ENCODE data around the gene GRID1.

GRID1 gene

DNA sequence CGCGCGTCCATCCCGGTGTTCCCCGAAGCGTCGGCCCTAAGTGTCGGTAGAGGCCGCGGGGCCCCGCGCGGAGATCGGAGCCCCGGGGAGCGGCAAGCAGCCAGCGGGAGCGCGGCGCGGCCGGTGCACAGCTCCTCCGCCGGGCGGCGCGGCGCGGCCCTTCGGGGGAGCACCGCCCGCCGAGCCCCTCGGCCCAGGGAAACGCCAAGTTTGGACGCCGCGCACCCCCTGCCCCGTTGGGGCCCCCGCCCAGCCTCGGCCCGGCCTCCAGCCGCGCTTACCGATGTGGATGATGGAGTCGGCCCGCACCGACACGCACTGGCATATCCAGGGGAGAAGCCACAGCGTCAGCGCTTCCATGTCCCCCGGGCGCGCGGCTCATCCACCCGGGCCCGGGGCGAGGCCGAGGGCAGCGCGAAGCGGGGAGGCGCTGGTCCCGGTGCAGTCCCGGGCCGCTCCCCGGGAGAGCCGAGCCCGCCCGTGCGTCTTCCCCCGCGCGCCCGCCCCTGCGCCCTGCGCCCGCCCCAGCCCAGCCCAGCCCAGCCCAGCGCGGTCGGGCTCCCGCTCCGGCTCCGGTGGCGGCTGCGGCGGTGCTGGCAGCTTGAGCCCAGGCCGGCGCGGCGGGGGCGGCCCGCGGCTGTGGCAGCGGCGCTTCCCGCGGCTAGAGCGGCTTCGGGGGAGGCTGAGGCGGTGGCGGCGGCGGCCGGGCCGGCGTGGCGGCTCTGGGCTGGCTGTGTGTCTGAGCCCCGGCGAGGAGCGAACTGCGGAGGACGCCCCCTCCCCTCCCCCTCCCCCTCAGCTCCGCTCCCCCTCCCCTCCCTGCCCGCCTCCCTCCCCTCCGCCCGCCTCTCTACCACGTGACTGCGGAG is at the start of gene GRID1:
Gene GRID1 (minus strand): TSS at position 763 of the 869 bp plus-strand sequence.
- no peak for DNase-seq (ENCODE audit: low read depth in 2 of 2)

DNA sequence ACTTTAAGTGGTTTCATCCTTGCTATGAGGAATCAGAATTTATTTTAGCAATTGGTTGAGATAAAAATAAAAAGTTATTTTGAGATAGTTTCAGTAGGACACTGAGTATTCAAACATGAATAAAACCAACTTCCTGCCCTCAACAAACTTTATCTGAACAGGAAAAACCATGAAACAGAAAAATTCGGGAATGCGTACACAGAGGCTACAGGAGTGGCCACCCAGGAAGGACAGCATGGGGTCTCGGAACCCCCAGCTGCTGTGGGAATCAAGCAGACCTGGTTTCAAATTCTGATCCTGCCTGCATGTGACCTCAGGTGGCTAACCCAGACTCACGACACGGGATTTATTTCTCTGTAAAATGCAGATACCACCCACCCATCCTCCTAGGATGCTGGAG is 49.0 kb upstream of the GRID1 start:
- no peak for DNase-seq (ENCODE audit: low read depth in 2 of 2)

DNA sequence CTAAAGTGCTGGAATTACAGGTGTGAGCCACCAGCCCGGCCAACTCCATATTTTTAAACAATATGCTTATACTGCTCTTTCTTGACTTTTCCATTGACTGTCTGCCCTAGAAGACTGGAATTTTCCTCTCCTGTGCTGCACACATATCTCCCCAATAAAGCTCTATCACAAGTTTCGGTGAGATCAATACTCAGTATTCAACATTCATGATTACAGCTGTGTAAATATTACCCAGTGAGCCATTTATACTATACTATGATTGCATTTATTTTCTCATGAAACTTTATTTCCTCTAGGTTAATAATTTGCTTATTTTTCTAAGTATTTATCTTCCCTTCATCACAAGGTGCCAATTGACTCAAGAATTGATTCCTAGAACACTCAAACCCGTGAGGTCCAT is 48.5 kb upstream of the GRID1 start:
- DNase-seq (ENCODE audit: low read depth in 2 of 2) = no peak

DNA sequence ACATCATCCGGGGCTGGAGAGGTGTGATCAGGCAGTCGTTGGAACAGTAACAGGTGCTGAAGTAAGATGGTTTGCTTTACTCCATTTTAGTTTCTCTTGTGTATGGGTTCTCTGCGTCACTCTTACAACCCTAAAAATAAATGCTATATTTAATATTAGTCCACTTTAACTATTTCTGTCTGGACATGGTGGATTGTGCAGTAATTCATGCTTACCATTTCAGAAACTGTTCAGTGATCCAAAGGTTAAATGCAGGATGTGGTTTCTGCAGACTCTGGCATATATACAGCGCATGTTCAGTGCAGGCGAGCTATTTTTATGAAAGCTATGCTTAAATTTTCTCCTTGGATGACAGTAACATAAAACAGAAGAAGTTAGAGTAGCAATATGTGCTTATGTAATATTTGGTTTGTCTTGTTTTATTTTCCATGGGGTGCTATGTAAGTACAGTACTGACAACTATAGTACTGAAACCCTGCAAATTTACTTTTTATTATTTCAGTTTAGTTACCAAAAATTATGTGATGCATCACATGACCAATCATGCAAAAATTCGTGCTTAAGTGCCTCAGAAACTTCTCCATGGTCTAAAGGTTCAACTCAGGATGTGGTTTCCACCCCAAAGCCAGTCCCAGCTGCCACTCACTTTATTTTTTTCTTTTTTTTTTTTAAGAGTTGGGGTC is 46.6 kb upstream of the GRID1 start:
- DNase-seq (ENCODE audit: low read depth in 2 of 2) = no peak

DNA sequence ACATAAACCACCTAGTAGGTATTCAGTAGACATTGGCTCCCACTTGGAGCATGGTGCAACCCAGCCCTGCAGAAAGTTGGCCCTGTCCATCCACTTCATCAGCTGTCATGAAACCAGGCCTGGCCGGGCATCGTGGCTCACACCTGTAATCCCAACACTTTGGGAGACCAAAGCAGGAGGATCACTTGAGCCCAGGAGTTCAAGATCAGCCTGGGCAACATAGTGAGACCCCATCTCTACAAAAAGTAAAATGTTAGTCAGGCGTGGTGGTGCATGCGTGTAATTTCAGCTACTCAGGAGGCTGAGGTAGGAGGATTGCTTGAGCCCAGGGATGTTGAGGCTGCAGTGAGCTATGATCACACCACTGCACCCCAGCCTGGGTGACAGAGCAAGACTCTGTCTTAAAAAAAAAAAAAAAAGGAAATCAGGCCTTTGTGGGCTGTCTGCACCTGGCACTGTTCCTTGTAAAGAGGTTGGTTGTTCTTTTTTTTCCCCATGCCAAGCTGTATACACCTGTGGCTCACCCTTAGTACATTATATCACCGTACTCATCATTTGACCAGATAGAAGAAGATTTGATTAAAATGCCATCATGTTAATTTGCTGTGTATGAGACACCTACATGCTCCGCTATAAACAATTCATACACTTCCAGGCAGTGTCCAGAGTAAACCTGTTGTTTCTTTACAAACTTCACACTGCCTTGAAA is 45.4 kb upstream of the GRID1 start:
- no peak for DNase-seq (ENCODE audit: low read depth in 2 of 2)

DNA sequence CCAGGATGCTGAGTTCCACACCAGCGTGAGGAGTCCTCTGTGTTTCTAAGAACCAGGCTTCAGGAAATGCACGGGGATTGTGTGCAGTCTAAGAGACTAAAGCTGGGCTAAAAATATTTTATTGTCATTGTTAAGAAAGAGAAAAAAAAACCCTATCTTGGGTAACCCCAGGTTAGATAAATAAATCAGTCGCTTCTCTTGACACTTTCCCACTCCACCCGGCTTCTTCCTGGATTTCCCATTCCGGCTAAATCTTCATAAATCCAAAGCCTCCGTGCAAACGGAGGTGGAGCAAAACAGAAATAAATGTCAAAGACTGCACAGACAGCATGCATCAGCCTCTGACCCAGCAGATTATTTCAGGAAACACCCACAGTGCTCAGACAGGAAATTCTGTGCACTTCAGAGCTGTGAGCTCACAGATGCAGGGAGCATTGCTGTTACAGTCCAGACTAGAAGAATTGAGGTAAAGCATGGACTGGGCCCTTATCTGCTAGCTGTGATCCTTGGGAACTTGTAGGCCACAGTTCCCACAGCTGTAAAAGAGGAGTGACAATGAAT is 44.8 kb upstream of the GRID1 start:
- no peak for DNase-seq (ENCODE audit: low read depth in 2 of 2)

DNA sequence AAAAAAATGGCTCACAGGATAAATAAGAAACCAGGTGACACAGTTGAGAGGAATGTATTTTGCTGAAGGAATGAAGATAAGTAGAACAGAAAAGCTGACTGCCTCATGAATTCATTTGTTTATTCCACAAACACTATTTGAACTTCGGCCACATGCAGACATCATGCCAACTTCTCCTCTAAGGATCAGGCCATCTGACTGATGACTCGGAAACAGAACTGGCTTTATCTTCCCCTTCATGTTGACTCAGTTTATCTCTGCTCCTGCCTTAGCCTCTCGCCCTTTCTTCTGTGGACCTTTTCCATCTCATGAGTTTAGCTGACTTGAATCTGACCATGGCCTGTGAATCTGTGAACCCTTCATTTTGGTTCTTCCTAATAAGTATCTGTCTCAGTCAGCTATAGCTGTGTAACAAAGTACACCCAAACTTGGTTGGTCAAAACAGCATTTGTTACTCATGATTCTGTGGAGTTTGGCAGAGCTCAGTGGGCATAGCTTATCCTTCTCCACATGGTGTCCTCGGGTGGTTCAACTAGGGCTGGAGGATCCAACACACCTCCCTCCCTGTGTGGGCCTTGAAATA is 44.0 kb upstream of the GRID1 start:
- DNase-seq (ENCODE audit: low read depth in 2 of 2) = no peak

DNA sequence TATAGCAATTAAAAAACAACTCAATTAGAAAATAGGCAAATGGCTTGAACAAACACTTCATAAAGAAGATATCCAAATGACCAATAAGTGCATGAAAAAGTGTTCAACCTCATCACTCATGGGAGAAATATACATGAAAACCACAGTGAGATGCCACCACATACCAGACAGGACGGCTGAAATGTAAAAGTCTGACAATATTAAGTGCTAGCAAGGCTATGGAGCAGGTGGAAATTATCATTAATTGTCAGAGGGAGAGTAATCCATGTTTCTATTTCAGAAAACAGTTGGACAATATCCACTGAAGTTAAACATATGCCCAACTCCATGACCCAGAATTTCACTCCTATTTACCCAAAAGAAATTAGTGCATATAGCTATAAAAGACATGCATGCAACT is 42.6 kb upstream of the GRID1 start:
- DNase-seq (ENCODE audit: low read depth in 2 of 2) = no peak

DNA sequence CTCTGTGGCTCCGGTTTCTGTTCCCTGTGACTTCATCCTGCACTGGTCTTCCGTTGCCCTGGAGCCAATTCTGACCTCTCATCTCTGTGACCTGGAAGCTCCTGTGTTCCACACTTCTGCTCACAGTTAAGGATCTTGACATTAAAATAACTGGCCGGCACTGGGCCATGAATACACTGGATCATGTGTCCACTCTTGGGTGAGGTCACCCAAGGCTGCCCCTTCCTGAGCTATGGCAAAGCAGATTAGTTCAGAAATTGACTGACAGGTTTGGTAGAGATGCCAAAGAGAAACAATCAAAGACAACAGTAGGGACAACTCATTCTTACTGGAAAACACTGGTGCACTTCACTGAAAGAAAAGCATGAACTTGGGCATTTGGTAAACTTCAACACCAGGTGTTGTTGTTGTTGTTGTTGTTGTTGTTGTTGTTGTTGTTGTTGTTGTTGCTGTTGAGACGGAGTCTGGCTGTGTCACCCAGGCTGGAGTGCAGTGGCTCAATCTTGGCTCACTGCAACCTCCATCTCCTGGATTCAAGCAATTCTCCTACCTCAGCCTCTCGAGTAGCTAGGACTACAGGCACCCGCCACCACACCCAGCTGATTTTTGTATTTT is 36.7 kb upstream of the GRID1 start:
- no peak for DNase-seq (ENCODE audit: low read depth in 2 of 2)

DNA sequence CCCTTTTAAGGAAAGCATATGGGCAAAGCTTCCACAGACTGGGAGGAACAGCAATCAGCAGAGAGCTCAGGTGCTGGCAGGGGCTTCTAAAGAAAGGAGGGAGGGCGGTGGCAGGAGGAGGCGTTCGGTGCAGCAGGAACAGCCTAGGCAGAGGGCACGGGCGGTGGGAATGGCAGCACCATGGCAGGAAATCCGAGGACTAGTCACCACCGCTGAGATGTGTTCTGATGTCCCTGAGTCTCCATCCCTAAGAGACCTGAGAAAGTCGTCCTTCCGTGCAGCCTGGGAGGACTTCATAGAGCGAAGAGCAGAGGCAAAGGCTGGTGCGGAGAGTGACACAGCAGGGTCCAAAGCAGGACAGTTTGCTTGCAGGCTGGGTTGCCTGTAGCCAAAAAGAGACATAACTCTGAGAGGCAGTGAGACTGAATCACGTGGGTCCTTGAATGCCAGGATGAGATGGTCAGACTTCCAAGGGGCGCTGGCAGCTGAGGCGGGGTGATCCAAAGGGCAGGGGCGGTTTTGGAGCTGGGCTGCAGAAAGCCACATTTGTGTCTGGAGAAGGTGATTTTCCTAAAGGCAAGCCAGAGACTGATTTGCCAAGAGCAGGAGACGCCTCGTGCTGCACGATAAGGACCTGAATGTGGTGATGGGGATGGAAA is 35.8 kb upstream of the GRID1 start:
- no peak for DNase-seq (ENCODE audit: low read depth in 2 of 2)

DNA sequence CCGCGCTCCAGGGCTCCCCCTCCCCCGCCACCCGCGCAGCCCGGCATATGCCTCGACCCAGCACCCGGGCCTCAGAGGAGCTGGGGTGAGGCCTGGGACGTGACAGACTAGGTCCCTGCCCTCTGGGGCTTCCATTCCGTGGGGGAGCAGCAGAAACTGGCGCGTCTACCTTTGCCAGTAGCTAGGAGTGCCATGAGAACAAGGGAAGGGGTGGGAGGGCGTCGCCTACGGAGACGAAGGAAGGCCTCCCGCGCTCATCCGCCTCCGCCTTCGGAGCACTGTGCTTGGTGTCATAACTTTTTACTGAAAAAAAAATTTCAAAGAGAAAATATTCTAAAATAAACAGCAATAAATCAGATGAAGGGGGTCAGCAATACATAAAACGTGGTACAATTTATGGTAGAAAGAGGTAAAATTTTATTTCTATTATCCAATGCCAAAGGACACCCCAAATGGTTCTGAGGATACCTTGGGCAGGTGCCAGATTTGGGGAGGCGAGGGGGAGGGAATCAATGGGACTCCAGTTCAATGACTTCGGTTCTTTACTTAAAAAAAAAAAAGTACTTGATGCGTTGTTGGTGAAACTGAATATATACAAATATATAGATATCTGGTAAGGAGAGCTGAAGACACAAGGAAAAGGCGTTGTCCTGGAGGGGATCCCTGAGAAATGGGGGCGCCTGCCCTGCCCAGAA is 35.1 kb upstream of the GRID1 start:
- no peak for DNase-seq (ENCODE audit: low read depth in 2 of 2)

DNA sequence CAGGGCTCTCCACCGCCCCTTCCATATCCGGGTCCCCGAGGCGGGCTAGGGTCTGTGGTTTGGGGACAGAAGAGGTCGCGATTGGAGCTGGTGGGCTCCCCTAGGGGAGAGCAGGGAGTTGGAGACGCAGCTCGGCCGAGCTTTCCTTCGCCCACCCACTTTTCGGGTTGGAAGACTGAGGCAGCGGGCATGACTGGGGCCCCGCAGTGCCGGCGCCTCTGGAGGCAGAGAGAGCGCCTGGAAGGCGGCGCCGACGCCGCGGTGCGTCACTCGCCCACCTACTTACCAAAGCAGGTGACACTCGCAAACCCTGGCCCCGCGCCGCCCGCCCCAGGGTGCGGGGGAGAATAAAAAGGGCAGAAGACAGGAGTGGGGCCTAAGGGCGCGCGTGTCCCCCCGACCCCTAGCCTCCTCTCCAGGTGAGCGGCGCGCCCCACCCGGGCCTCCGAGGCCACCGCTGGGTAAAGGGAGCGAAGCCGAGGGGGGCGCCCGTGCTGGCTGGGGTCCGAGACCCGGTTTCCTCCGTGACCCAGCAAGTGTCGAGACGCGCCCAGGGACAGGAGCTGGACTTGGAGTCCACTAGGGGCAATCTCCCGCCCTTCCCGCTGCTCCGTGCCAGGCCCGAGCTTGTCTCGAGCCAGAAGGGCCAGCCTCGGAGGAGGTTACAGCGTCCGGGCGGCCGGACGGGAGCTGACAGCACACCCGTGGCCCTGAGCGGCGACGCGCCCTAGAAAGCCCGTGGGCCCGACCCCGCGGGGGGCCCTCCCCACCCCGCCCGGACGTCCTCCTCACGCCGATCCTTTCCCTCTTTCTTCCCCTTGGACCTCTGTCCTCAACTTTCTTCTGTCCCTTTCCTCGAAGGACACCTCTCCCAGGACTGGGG is 34.4 kb upstream of the GRID1 start:
- peak; percentile 59 to 68 for DNase-seq (ENCODE audit: low read depth in 2 of 2)

DNA sequence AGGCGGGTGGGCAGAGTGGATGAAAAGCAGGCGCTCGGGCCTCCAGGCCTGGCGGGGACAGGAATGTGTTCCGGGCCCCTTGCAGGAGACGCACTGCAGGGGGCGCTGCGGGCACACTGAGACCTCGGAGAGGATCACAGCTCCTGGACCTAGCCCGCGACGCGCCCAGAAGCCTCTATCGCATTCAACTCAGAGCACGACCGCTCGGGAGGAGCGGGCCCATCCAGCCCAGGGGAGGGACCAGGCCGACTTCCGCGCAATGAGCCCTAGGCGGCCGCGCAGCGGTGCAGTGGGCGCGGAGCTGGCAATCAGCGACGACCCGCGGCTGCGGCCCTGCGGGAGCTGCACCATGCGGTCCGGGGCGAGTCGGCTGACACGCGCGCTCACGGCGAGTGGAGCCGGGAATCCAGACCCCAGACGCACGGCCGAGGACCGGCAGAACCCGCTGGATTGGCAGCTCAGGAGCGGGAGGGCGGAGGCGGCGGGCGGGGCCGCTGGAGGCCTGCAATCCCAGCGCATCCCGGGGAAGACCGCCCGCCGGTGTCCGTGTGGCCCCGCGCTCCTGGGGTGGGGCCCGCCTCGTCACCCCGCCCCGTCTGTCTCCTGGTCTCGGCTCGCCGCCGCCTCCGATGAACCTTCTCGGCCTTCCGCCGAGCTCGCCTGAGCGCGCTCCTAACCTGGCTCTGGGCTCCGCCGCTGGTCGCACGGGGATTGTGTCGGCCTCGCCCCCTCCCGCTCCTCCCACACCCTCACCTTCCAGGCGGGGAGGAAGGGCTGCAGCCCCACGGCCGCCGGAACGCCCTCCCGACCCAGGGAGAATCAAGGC is 33.5 kb upstream of the GRID1 start:
- peak; percentile 83 to 89 for DNase-seq (ENCODE audit: low read depth in 2 of 2)

DNA sequence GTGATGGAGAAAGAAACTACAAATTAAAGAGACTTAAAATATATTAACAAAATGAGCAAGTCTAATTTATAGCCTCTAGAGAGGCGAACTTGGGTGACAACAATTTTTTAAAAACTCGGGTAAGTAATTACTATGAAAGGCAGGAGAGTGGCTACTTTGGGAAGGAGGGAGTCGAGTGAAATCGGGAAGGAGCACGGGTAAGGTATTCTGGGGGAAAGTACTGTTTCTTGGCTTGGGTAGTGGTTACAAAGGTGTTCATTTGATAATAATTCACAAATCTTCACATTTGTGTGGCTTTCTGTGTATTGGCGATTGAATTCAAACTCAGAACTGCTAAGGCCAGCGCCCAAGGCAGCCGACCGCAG is 32.9 kb upstream of the GRID1 start:
- DNase-seq (ENCODE audit: low read depth in 2 of 2) = no peak

DNA sequence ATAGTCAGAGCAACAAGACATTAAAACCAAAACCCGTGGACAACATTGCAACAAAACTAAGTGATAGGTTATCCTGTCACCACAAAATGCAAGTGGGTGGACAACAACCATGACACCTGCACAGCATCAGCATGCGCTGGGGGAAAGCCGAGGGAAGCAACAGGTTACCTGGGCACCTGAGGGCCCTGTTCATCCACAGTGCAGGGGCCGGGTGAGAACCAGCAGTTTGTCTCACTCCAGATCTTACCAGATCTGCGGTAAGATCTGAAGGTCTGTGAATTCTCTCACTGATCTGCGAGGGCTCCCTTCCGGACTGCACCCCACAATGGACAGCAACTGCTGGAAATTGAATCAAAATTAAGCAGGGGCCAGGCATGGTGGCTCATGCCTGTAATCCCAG is 30.5 kb upstream of the GRID1 start:
- no peak for DNase-seq (ENCODE audit: low read depth in 2 of 2)

DNA sequence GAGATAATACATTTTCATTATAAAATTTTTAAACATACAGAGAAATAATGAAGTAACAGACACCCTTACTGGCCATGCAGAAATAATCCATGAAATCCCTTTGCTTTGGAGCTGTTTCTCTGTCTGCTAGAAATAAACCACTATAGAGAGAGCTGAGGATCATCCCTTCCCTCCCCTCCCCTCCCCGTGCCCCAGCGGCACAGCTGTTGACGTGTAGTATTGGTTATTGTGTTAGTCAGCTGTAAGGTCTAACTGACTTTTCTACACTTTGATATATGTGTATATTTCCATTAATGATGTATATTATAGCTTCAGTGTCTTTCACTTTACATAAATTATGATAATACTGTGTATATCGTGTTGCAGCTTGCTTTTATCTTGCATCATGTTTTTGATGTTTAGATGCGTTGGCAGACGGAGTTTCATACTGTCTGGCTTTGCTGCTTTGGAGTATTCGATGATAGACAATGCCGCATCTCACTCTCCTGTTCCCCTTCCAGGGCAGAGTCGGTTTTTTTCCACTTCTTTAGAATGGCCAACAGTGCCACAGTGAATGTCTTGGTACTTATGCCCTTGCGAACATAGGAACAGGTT is 27.4 kb upstream of the GRID1 start:
- no peak for DNase-seq (ENCODE audit: low read depth in 2 of 2)

DNA sequence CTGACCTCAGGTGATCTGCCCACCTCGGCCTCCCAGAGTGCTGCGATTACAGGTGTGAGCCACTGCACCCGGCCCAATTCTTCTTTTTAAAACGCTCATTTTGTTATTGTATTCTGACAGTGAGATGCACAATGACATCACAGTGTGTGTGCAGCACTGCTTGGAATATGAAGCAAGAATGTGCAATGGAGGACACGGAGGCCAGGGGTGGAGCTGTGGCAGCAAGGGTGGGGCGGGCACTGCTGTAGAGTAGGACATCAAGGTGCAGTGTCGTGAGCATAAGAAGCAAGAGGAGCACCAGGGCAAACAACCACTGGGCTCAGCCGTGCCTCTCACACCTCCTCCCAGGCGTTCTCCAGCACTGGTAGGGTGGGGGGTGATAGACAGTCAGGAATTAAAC is 26.8 kb upstream of the GRID1 start:
- no peak for DNase-seq (ENCODE audit: low read depth in 2 of 2)

DNA sequence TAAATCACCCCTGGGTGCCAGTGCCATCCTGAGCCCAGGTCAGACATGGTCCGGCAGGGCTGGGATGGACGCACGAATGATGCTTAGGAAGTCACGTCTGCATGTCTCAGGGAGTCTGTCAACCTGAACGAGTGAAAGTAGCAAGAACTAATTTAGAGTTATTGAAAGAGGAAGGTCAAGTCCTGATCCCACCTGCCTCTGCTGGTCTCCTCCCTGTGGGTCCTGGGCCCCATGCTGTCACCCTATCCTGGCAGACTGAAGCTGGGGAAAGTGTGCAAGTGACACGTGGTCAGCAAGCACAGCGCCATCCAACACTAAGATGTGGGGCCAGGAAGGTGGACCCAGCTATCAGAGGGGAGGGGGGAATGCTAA is 26.1 kb upstream of the GRID1 start:
- DNase-seq (ENCODE audit: low read depth in 2 of 2) = no peak

All from activated CD8-positive, alpha-beta memory T cell treated with anti-CD3 and anti-CD28 coated beads for 4 hours (primary cell).